Forelimb muscle (tissue), 1 donor: ENCODE measurements around the gene PTPRK. TPM values are rescaled to one million over a fixed set of nuclear protein-coding genes. Genes with fewer than 3 reads are reported as not detected.
"Not testable (repeated sequence)": the region's sequence is repeated elsewhere in the genome, so short reads cannot be mapped to it uniquely, and the experiment has no call there.

Source experiments
- DNase-seq: peaks from one replicate; pipeline ENCODE4 v3.0.0-alpha.2; 2013; ENCODE audit warnings: low read depth
- polyA plus RNA-seq: library from polyadenylated mRNA; unstranded; fragments of 120-200 nt; gene quantifications from one replicate; pipeline ENCODE4 v1.2.1, GENCODE V29; 2013; ENCODE audit not compliant: insufficient read length

Gene PTPRK
- polyA plus RNA-seq, 1 donor = 15.6 TPM

DNA sequence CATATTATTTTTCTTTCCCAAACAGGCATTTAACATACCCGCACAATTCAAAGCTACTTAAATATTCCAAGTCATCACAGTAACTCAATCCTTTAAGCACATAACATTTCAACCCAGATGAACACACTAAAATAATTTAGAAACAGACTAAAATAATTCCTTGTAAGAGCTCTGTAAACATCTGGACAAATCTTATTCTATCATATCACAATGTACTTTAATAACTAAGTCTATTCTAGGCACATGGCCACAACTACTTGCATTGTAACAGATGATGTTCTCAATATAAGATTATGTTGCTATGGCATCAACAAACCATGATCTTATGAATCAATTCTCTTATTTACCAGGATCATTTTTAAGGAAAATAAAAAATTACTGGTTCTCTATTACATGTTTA is 496.4 kb downstream of the PTPRK start:
- peak; percentile 24 for DNase-seq

DNA sequence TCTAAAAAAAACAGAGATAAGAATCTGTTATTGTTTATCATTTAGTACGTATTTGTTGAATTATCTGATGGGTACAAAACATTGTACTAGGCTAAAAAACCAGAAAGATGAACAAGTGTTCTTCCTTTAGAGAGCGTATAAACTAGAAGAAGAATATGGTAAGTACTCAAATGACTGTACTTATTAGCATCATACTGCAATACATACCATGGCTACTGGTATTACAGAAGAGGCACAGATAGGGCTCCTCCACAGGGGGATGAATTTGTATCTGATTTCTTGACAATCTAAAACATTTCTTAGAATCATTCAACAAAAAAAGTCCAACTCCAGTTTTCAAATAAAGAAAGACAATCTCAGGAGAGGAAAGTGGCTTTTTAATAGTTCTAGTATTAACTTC is 501.6 kb downstream of the PTPRK start:
- DNase-seq = no peak

DNA sequence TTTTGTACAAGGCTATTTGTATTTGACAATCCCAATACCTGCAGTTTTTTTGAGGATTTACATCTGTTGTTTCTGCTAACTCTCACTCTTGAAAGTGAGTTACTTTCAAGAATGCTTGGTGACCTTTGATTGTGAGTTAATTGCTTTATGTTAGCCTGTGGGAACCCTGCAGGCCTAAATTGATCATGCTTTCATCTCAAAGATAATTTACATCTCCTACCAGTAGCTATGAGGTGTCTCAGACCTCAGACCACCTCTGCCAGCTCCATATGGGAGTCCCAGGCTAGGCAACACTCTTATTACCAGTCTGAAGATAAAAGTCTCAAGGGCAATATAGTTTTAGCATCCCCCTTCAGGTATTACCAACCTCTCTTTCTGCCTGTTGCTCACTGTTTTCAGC is 503.1 kb downstream of the PTPRK start:
- DNase-seq = no peak

DNA sequence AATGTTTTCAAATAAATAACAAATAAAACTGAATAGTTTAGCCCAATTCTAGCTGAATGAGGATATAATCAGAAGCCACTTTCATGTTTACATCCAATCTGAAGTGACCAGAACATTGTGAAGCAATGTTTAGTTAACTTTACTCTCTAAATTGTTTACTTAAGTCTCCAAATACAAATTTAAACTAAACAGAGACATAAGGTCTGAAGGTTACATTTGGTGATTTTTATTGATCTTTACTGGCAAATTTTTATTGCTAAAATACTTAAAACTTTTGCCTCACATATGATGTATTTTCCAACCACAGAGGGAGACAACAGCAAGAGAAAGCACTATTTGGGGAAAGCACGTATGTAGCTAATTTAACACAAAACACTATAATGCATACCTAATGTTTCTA is 512.7 kb downstream of the PTPRK start:
- no peak for DNase-seq

DNA sequence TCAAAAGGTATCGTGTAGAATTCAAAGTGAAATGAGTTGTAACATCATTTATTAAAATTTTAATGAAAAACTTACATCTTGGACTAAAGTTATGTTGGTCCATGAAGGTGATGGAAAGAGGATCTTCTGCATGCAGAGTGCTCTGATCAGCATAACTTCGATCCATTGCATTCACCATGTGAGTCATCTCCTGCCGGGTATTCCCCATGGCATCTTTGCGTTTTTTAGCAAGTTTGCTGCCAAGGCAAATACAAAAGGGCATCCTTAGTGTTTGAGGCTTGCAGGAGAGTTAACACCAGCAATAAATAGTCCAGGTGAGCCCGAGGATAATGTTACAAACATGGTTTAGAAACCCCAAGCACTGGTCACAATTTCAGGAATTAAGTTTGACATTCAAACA is 515.4 kb downstream of the PTPRK start:
- no peak for DNase-seq

DNA sequence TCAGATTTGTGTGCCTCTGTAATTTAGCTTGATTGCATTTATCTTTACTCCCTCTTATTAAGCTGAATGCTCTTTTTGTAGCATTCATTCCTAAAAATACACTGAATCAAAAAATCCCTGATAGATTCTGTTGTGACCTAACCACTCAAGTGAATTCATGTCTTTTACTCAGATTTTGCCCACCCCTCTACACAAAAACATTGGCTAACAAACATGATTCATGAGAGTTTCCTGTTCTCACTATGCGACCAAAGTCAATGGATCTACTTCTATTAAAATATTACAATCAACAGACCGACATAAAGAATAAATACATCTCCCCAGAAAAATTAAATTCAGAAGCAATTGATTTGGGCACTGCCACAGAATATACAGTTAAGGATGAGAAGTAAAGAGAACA is 520.0 kb downstream of the PTPRK start:
- DNase-seq = no peak

DNA sequence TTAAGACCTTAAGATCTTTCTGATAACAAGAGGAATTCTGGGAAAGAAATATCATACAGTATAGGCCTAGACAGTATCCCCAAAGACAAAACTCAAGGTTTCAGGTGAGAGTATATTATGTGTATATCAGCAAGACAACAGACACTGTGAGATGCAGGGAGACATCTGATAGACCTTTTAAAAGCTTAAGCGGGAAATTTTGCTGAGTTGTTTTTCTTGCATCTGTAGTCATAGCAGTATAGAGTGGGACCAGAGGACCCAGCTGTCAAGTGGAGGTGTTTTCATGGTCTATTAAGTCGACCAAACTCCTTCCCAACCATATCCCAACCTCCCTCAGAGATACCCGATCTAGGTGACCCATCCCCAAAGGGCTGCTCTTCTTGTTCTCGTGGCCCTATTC is 521.4 kb downstream of the PTPRK start:
- DNase-seq = no peak

DNA sequence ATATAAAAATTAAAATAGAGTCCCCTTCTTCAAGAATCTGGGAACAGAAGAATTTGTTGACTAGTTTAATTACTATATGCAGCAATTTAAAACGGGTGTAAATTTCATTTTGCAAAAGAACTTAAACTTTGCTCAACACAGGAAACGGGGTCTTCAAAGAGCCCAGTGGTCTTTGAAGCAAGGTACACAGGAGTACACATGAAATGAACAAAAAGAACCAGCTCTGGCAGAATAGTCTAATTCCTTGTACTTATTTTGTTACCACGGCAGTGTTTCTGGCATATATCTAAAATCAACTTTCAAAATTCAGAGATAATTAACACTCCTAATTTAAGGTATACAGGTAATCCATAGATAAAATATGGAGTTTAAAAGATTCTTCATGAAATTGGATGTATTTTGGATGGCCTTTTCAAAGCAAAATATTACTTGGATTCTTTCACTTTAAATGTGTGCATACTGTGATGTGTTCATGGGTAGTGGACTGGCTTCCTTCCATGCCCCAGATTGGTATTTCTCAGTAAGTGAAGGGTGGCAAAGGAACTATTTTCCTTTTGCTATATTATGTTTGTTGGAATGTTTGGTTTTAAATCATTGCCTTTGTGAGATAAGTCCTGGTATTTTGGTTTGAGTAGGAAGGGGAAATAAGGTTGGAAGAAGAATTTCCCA is 522.8 kb downstream of the PTPRK start:
- DNase-seq = no peak

DNA sequence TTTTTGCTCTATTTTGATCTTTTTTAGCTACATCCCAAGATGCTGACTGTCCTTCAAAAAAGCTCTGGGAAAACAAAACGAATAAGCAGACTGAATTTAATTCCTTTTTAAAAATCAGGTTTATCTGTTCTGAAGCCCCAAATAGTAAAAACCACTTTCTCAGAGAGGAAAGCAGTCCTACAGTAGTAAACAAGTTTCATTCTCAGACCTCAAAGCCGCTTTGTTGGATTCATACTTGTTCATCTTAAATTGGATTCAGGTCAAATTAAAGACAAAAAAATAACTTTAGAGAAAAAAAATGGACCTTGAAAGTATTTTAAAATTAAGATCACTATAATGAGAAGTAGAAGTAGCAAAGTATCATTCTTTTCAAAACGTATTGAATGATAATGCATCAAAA is 523.5 kb downstream of the PTPRK start:
- no peak for DNase-seq

DNA sequence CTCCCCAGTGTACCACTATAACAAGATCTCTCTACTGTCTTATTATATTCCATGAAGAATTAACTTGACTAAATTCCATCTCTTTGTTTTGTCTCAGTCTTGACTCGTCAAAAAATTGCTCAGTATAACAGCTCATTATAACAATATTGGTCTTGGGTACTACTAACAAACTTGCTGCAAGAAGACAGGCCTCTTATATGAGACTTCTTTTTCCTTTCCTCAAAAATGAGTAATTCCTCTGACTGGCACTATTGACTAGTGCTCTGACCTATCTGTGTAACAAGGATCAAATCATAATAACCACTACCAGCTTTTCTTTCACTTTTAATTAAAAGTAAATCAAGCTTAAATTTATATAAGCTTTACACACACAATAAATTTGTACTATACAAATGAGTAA is 528.3 kb downstream of the PTPRK start:
- DNase-seq = no peak

DNA sequence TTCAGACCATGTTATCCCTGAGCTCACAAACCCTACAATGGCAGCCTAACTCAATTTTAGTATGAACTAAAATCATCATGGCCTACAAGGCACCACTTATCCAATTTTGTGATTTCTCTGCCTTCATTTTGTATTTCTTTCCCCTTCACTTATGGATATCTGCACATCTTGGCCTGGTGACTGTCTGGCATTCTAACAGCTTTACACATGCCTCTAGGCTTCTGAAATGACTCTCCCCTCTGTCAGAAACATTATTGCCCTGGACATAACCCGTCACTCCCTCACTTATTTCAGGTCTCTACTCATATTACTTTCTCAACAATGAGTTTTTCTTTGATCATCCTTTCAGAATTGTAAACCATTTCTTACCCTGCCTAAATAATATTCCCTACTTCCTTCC is 530.3 kb downstream of the PTPRK start:
- no peak for DNase-seq

DNA sequence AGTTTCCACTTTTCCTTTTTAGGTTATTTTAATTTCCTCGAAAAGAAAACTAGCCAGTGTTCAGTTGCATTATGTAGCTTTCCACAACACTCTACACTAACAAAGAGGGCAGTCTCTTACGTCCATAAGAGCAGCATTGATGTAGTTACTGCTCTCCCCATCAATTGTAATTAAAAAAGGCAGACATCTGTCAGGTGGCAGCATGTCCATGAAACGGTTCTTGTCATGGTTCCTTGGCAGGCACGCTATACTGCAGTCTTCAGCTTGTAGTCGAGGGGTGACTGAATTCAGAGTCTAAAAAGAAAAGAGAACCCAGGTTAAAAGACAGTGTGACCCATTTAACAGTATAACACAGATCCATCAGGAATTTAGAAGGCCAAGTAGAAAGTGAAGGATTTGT is 539.4 kb downstream of the PTPRK start:
- no peak for DNase-seq

DNA sequence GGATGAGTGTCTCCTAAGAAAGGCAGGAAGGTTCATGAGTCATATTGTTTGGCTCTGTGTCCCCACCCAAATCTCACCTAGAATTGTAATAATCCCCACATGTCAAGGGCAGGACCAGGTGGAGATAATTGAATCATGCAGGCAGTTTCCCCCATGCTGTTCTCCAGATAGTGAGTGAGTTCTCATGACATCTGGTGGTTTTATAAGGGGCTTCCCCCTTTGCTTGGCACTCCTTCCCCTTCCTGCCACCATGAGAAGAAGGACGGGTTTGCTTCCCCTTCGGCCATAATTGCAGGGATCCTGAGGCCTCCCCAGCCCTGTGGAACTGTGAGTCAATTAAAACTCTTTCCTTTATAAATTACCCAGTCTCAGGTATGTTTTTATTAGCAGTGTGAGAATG is 542.2 kb downstream of the PTPRK start:
- not testable (repeated sequence) for DNase-seq

DNA sequence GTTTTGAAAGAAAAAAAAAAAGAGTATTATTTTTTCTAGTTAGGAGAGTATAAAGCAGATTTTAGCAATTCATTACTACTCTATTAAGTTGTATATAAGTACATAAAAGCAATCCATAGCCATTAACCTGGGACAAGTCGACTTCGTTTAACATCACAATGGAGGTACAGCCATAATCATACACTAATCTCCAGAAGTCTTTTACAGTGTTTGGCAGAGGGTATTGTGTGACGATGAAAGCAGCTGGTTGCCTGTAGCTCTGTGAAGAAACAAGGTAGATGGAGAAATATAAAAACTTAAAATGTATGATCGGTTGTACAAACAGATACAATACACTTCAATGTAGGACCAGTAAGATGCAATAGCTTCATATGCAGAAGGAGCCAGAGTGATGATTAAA is 543.6 kb downstream of the PTPRK start:
- no peak for DNase-seq

DNA sequence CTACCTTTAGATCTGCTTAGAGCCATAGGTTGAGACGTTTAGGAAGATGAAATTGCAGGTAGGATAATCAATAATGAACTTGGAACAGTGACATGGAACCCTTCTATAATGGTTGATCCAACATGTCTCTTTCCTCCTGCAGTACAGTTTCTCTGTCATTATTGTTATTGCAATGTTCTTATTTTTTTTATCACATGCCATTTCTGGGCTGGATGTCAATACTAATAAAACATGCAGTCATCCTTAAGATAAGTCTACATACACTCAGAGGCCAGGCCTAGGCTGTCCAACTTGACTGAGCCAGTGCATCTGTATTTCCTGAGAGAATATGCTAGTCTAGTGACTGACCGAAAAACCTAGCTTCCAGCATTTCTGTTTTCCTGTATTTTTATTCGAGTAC is 544.3 kb downstream of the PTPRK start:
- DNase-seq = no peak

DNA sequence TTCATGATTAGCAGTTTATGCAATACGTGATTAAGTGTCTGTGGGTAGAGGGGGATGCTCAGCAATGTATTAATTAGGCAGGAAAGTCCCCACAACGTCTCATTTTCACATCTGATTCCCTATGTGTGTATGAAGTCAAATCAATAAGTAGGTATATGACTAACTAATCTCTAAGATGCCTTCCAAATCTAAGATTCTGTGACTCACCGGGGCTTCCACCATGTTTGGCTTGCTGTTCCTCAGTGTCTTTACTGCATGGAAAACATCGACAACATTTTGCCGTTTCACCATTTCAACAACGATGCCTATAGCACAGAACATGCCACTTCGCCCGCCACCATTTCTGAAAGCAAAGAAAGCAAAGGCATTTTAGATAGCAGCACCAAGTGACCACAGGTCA is 547.6 kb downstream of the PTPRK start:
- DNase-seq = no peak

DNA sequence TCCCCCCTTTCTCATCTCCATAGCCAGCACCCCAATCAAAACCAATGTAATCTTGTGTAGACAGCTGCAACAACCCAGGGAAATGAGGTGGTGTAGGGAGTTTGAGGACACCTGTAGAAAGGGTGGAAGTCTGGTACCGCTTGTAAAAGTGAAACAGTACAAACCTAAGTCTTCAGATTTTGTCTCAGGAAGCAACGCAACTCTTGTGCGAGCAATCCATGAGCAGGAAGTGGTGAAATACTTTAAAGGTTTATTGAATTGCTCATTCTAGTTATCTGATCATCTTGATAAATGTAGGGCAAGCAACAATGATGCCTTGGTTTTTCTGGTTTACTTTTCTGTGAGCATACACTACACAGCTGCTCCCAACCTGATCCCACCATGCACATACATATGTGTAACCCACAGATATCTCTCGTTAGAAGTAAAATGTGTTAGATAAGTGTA is 548.4 kb downstream of the PTPRK start:
- no peak for DNase-seq

DNA sequence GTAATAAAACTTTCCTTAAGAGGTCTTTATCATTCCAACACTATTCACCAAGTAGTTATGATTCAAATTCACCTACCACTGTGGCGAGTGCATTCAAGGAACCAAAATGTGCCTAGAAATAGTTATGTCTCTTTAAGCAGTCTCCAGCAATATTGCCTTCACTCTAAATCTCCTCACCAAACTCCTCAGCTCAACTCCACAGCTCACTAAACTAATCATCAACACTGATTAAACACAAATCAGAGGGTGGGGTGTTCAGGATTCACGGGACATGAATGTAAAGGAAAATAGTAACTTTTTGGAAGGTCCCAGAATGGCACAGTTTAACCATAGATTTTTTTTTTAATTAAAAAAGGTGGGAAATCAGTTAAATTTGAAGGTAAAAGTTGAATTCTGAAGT is 549.0 kb downstream of the PTPRK start:
- no peak for DNase-seq

DNA sequence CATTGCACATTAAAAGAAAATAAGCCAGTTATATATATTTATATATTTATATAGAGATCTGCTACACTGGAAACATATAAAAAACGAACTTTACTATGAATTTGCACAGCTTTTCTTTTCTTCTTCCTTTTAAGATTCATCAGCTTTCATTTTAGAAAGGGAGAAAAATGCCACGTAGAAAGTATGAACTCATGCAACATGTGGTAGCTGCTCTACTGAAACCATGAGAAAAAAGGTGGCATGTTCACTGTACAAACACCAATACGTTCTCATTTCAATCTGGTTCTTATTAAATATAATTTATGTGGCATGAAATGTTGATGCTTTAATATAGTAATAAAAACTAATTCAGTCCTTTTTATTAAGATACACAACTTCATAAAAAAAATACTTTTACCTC is 550.7 kb downstream of the PTPRK start:
- no peak for DNase-seq

DNA sequence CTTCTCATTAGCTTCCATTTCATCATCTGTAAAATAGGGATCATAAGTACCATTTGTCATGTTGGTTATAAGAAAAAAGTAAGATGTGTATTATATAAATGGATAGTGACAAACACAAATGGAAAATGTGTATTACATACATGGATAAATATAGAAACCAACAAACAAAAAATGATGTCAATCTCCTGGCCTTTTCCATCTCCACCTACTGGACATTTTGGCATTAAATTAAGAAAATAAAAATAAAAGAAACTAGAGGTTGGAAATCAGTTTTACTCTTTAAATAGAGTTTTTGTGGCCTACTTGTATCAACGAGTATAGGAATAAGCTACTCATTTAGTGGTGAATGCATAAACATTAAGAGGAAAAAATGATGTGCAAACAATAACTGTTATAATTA is 552.0 kb downstream of the PTPRK start:
- no peak for DNase-seq

DNA sequence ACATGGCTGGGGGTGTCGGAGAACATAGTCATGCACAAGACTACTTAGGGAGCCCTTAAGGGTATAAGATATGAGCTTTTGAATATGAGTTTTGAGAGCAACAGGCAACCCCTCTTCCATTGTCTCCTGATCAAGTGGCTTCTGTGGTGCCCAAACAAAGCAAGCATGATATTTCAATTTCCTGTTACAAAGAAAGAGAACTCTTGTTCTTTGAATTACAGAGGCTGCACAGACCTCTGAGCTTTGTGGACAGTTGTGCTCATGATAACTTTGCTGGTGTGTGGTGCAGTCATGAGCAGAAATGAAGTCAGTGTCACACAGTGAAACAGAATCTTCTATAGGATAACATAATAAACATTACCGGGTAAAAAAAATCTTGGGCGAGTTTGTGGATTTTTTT is 552.7 kb downstream of the PTPRK start:
- no peak for DNase-seq

DNA sequence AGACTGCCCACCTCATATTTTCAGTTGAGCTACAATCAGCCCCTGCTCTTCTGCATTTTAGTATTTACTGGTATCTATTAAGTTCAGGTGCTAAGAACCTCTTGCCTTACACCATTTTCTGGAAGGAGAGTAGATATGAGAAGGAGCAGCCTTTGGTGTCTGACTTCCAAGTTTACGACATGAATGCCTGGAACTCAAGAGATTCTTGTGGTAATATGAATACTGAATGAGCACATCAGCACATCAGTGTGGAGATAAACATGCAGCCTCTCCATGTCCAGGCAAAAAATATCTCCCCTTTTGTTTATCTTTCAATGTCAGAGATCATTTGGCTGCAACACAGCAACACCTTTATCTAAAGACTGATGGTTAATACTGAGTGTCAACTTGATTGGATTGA is 553.8 kb downstream of the PTPRK start:
- no peak for DNase-seq

DNA sequence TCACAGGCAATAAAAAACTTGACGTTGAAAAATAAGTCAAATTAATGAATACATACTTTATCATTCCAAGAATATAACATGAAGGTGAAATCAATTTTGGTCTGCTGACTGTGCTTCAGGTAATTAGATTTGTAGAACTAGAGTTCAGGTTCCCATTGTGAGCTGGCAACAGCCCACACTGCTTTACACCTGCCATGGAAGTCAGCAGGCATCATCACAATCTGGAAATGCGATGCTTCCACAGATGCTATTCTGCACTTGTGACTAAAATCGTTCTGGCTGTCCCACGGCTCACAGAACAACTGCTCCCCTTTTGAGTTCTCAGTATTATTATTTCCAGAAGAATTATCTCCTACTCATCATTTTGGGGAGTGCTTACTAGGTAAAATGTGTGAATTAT is 556.9 kb downstream of the PTPRK start:
- no peak for DNase-seq

DNA sequence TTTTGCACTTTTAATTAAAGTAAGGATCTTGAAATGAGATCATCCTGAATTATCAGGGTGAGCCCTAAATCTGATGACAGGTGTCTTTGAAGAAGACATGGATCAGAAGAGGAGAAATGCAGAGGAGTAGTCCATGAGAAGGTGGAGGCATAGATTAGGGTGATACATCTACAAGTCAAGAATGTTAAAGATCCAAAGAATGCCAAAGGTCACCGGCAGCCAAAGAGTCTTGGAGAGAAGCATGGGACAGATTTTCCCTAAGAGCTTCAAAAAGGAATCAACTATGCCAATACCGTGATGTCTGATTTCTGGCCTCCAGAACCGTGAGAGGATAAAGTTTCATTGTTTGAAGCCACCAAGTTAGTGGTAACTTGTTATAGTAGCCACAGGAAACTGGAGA is 560.5 kb downstream of the PTPRK start:
- DNase-seq = no peak
